ENCODE data around the gene NDUFB5.

NDUFB5 gene

GRCh38 chr3:179604321-179605078, at the start of gene NDUFB5, which contains the start of gene MRPL47:
TSS of gene NDUFB5 (plus strand) at chr3:179604794. CDS start at chr3:179604816, 22 bp downstream.
TSS of gene MRPL47 (minus strand) at chr3:179604638. CDS start at chr3:179604624, 14 bp downstream.
- DNase-seq (ENCODE audit: low spot score): peak; percentile 96

- peak; percentile 50 for DNase-seq (ENCODE audit: low spot score)
These were observed 45.7 kb upstream of the NDUFB5 start for GRCh38 chr3:179558742-179559364.

- DNase-seq (ENCODE audit: low spot score): no peak
These were observed 43.8 kb upstream of the NDUFB5 start for GRCh38 chr3:179560791-179561190.

GRCh38 chr3:179562591-179563270, 41.9 kb upstream of the NDUFB5 start, which contains the start of gene ACTL6A:
TSS of gene ACTL6A (plus strand) at chr3:179562926. CDS start at chr3:179563093, 167 bp downstream.
- peak; percentile 100 for DNase-seq (ENCODE audit: low spot score)

GRCh38 chr3:179563271-179563783, 41.3 kb upstream of the NDUFB5 start:
- DNase-seq (ENCODE audit: low spot score): peak; percentile 72

- peak; percentile 49 for DNase-seq (ENCODE audit: low spot score)
These were observed 39.1 kb upstream of the NDUFB5 start for GRCh38 chr3:179565496-179565895.

- no peak for DNase-seq (ENCODE audit: low spot score)
These were observed 23.6 kb upstream of the NDUFB5 start for GRCh38 chr3:179580992-179581391.

GRCh38 chr3:179589143-179589542, 15.5 kb upstream of the NDUFB5 start:
- peak; percentile 4 for DNase-seq (ENCODE audit: low spot score)

- DNase-seq (ENCODE audit: low spot score): no peak
These were observed 13.9 kb upstream of the NDUFB5 start for GRCh38 chr3:179590669-179591068.

GRCh38 chr3:179591313-179591712, 13.3 kb upstream of the NDUFB5 start:
- DNase-seq (ENCODE audit: low spot score): no peak

GRCh38 chr3:179599531-179599930, 5.1 kb upstream of the NDUFB5 start:
- DNase-seq (ENCODE audit: low spot score): no peak

GRCh38 chr3:179603321-179603720, 1.3 kb upstream of the NDUFB5 start:
- DNase-seq (ENCODE audit: low spot score): no peak

GRCh38 chr3:179603831-179604230, 763 bp upstream of the NDUFB5 start:
- DNase-seq (ENCODE audit: low spot score): no peak

- no peak for DNase-seq (ENCODE audit: low spot score)
These were observed 2.0 kb downstream of the NDUFB5 start for GRCh38 chr3:179606534-179607085.

GRCh38 chr3:179608931-179609720, 4.5 kb downstream of the NDUFB5 start:
- peak; percentile 83 for DNase-seq (ENCODE audit: low spot score)

- no peak for DNase-seq (ENCODE audit: low spot score)
These were observed 5.5 kb downstream of the NDUFB5 start for GRCh38 chr3:179610066-179610465.

- no peak for DNase-seq (ENCODE audit: low spot score)
These were observed 9.2 kb downstream of the NDUFB5 start for GRCh38 chr3:179613807-179614206.

- no peak for DNase-seq (ENCODE audit: low spot score)
These were observed 11.0 kb downstream of the NDUFB5 start for GRCh38 chr3:179615458-179616173.

GRCh38 chr3:179622023-179622422, 17.4 kb downstream of the NDUFB5 start:
- DNase-seq (ENCODE audit: low spot score): no peak

GRCh38 chr3:179624451-179624850, 19.9 kb downstream of the NDUFB5 start:
- no peak for DNase-seq (ENCODE audit: low spot score)
